ENCODE results near the gene COL26A1. TPM values are rescaled to one million over a fixed set of nuclear protein-coding genes. Genes with fewer than 3 reads are reported as not detected.
A peak's percentile ranks its signal among the peaks of the same experiment; 100 is the strongest.

Gene COL26A1
- total and polyA plus RNA-seq, 2 of the 4 experiments (the other 2 are of a cell fraction) = not detected

DNA sequence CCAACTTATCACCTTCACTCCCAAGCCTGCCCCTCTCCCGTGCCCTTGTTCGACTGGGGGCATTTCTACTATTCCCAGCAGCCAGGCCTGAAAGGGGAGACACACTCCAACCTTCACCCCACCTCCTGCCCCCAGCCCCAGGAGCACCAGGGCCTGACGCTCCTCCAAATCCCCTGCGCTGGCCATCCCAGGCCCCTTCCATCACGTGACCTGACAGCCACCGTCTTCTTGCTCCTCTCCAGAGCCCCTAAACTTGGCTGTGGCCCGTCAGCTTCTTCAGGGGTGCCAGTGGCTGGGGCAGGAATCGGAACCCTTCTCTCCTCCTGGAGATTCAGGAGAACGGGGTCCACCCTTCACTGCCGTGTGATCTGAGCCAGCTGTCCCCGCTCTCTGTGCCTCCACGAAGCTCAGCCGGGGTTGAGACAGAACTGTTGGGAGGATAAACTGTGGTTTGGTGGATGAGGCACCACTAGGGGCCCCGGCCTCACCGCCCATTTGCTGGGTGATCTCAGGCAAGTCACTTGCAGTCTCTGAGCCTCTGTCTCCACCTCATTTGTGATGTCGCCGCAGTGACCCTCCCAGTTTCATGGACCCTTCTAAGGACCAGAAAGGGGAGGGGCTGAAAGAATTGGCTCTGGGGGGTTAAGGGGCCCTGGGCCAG is 175.4 kb downstream of the COL26A1 start:
- Histone ChIP-seq H3K9me3 (ENCODE audit: control insufficient read depth, insufficient read depth, low read length) (peaks cover 5% of the 10 kb centered on the region), H3K4me3 (ENCODE audit: insufficient read depth, low read depth, low read length) (no peak overlapping the region), H2AK5ac (ENCODE audit: low read depth, low read length) (peak overlapping the region; percentile 37; the same call in 1 of the 2 replicates), H3K4me2 (ENCODE audit: low read depth, low read length) (no peak overlapping the region), H3K27ac (ENCODE audit: insufficient read depth, low read length) (no peak overlapping the region), H3K79me1 (ENCODE audit: low read depth in 1 of 2, low read length in 2 of 2) (no peaks in the 10 kb centered on the region), H3K14ac (replicated peaks; ENCODE audit: low read depth, low read length) (no peak overlapping the region), H3K4ac (ENCODE audit: low read depth, low read length) (no peak overlapping the region), H3K9ac (ENCODE audit: low read depth, low read length) (no peak overlapping the region), H2AK9ac (replicated peaks; ENCODE audit: low read depth, low read length, poor library complexity) (peak overlapping the region; percentile 53), H2BK15ac (ENCODE audit: low read depth, low read length) (no peak overlapping the region), H3K23ac (ENCODE audit: low read depth, low read length) (no peak overlapping the region), H3K56ac (ENCODE audit: extremely low read depth, insufficient read depth, low read length) (no peak overlapping the region), H4K20me1 (ENCODE audit: insufficient read depth, low read length) (no peaks in the 10 kb centered on the region), H4K5ac (ENCODE audit: low read depth, low read length) (no peak overlapping the region), H2BK120ac (ENCODE audit: low read depth, low read length) (no peak overlapping the region), H3K18ac (ENCODE audit: low read depth, low read length) (no peak overlapping the region), H3K9me1 (ENCODE audit: insufficient read depth, low read length) (no peaks in the 10 kb centered on the region), H4K91ac (ENCODE audit: insufficient read depth, low read depth, low read length) (no peak overlapping the region; the same call in 1 of the 2 replicates), H2BK20ac (ENCODE audit: low read depth, low read length) (no peak overlapping the region), H2BK5ac (ENCODE audit: low read depth, low read length, poor library complexity, severe bottlenecking) (no peak overlapping the region), H3K4me1 (ENCODE audit: control insufficient read depth, insufficient read depth, low read length) (peaks cover 12% of the 10 kb centered on the region; the same call in 1 of the 2 replicates), H3K36me3 (ENCODE audit: control insufficient read depth, insufficient read depth, low read length) (no peaks in the 10 kb centered on the region), H2AFZ (replicated peaks; ENCODE audit: low read length, poor library complexity) (peak overlapping the region; percentile 49), H4K8ac (ENCODE audit: low read depth in 2 of 2, low read length in 2 of 2) (no peak overlapping the region), H3K27me3 (ENCODE audit: control insufficient read depth, insufficient read depth, low read length) (peaks cover 4% of the 10 kb centered on the region; the same call in 1 of the 2 replicates)
- TF ChIP-seq RAD21 (IDR thresholded peaks at IDR 0.05; ENCODE audit: low read length) = no peak
- TF ChIP-seq CTCF (conservative IDR thresholded peaks at IDR 0.05; ENCODE audit: low read depth, low read length) = no peak
- TF ChIP-seq RFX5 (IDR thresholded peaks at IDR 0.05; ENCODE audit: low read depth, low read length) = no peak
- TF ChIP-seq MXI1 (IDR thresholded peaks at IDR 0.05; ENCODE audit: borderline replicate concordance, low read depth, low read length) = no peak
- no peak for TF ChIP-seq CHD1 (IDR thresholded peaks at IDR 0.05; ENCODE audit: low read depth, low read length)
- no peak for TF ChIP-seq MAFK (IDR thresholded peaks at IDR 0.05; ENCODE audit: low read depth, low read length)
- ChIA-PET POLR2A (ENCODE audit: unreplicated experiment) (no interaction called here), CTCF (interaction anchor here (0.6 to 1.1 kb wide), 2 partner anchors 10 to 286 kb away, joined by 3 to 4 read pairs; no protein-coding TSS in a partner anchor)
- intact Hi-C loops (cut with micrococcal nuclease) = loop anchor here (5.0 kb wide), 1 partner anchor 176 kb away; the partner anchor contains the start of gene COL26A1
- ATAC-seq (ENCODE audit: low read depth) (no peak), DNase-seq (no peak)
- no TSS peak for BruUV-seq (replicated peaks)
- dilution Hi-C loops (cut with HindIII; ENCODE audit: low sequenced_read_pairs, unreplicated experiment) = no loop called here
- WGBS, 2 experiments (ENCODE audit: extremely low coverage in 2 of 2, insufficient read length in 1 of 2) = 81% methylated on average over 6 of the region's 17 CpGs; no CpG with 5 or more reads in 1 of the 2 experiments
- in situ Hi-C loops (cut with MboI; ENCODE audit: low sequenced_read_pairs) = no loop called here
